Breast epithelium (tissue), 4 donors: Measurements from ENCODE around the gene CACNA1E. TPM values are rescaled to one million over a fixed set of nuclear protein-coding genes. Genes with fewer than 3 reads are reported as not detected.

Experiments
- DNase-seq, 2 donors: peaks; one replicate each; pipeline ENCODE4 v3.0.0-alpha.2; 2019; ENCODE audit warnings: low spot score in 2 of 2
- H3K27ac ChIP-seq, 2 donors: fragments of 200-600 bp; sonication (generic) in 1 of 2; one replicate each; pipeline ENCODE4 v1.5.1; 2016 to 2019; ENCODE audit warnings: mild to moderate bottlenecking in 1 of 2
- H3K27me3 ChIP-seq, 2 donors: fragments of 200-600 bp; sonication (generic) in 1 of 2; one replicate each; pipeline versions ENCODE4 v1.5.1 to v1.6.0; 2017 to 2019; ENCODE audit warnings: control low read depth in 1 of 2, mild to moderate bottlenecking in 1 of 2
- H3K36me3 ChIP-seq: fragments of 200-600 bp; one replicate; pipeline ENCODE4 v1.5.1; 2019
- H3K4me1 ChIP-seq, 2 donors: fragments of 200-600 bp; sonication (generic); one replicate each; pipeline ENCODE4 v1.5.1; 2016 to 2019; ENCODE audit warnings: control low read depth in 1 of 2
- H3K4me3 ChIP-seq, 3 donors: fragments of 200-600 bp; sonication (generic); 1 replicate in 2 of 3; 2 replicates in 1 of 3; pipeline ENCODE4 v1.5.1; 2016 to 2019; ENCODE audit warnings: mild to moderate bottlenecking in 3 of 3, moderate library complexity in 2 of 3
- H3K9me3 ChIP-seq, 2 donors: fragments of 200-600 bp; sonication (generic) in 1 of 2; one replicate each; pipeline ENCODE4 v1.5.1; 2016 to 2019; ENCODE audit warnings: control low read depth in 1 of 2
- CTCF ChIP-seq, 3 donors: fragments of 450-650 bp; IDR thresholded peaks; one replicate each; pipeline ENCODE4 v1.5.1; 2016 to 2017; ENCODE audit warnings: antibody characterized with exemption in 3 of 3, mild to moderate bottlenecking in 3 of 3, moderate library complexity in 3 of 3
- POLR2A ChIP-seq: fragments of 450-650 bp; IDR thresholded peaks from one replicate; pipeline ENCODE4 v1.6.1; 2016; ENCODE audit warnings: antibody characterized with exemption, mild to moderate bottlenecking, moderate library complexity
- POLR2AphosphoS5 ChIP-seq, 3 donors: sonication (generic); formaldehyde crosslinking; IDR thresholded peaks; one replicate each; pipeline ENCODE4 v1.6.1; 2017; ENCODE audit warnings: antibody characterized with exemption in 3 of 3
- intact Hi-C: fragments of 100-400 bp; cut with DNase I; formaldehyde crosslinking; loops from one replicate; pipeline ENCODE4 v1.15.1; 2023; ENCODE audit warnings: low total_unique reads
- total RNA-seq, 3 donors: library from RNA; depleted of rRNA; stranded (reverse); fragments of >200 nt; gene quantifications; one replicate each; pipeline ENCODE4 v1.1.0, GENCODE V29; 2016

The CACNA1E gene
- total RNA-seq, 3 donors from 2014 or later, result under 0.01 TPM; not detected in 2

- Histone ChIP-seq H3K9me3 (no peaks in the 10 kb centered on the region), H3K36me3 (no peaks in the 10 kb centered on the region), H3K4me3 (no peak overlapping the region), H3K4me1 (no peaks in the 10 kb centered on the region), H3K27me3 (no peaks in the 10 kb centered on the region), H3K27ac (no peak overlapping the region)
- no peak for DNase-seq
- TF ChIP-seq POLR2AphosphoS5 (IDR thresholded peaks at IDR 0.05) (no peak), CTCF (IDR thresholded peaks at IDR 0.05) (no peak), POLR2A (no peak)
- intact Hi-C loops, result no loop called here
Measured at GRCh38 chr1:181769846-181770245, 286.5 kb downstream of the CACNA1E start.

- no peaks in the 10 kb centered on the region for H3K9me3 ChIP-seq
- H3K36me3 ChIP-seq, result no peaks in the 10 kb centered on the region
- intact Hi-C loops, result no loop called here
- no peak for DNase-seq
- no peak for TF ChIP-seq POLR2AphosphoS5 (IDR thresholded peaks at IDR 0.05)
- no peak for TF ChIP-seq CTCF (IDR thresholded peaks at IDR 0.05)
- no peak for TF ChIP-seq POLR2A
- H3K4me1 ChIP-seq, result no peaks in the 10 kb centered on the region
- H3K27me3 ChIP-seq, result no peaks in the 10 kb centered on the region
- no peak overlapping the region for H3K27ac ChIP-seq
- no peak overlapping the region for H3K4me3 ChIP-seq
Measured at GRCh38 chr1:181772714-181773113, 289.4 kb downstream of the CACNA1E start.

GRCh38 chr1:181776044-181776443, 292.7 kb downstream of the CACNA1E start:
- Histone ChIP-seq H3K27ac (no peak overlapping the region), H3K9me3 (no peaks in the 10 kb centered on the region), H3K36me3 (no peaks in the 10 kb centered on the region), H3K4me3 (no peak overlapping the region), H3K4me1 (no peaks in the 10 kb centered on the region), H3K27me3 (no peaks in the 10 kb centered on the region)
- intact Hi-C loops, result no loop called here
- TF ChIP-seq CTCF (IDR thresholded peaks at IDR 0.05) (no peak), POLR2A (no peak), POLR2AphosphoS5 (IDR thresholded peaks at IDR 0.05) (no peak)
- DNase-seq, result no peak

GRCh38 chr1:181777286-181777685, 294.0 kb downstream of the CACNA1E start:
- Histone ChIP-seq H3K4me3 (no peak overlapping the region), H3K27ac (no peak overlapping the region), H3K4me1 (no peaks in the 10 kb centered on the region), H3K27me3 (no peaks in the 10 kb centered on the region), H3K36me3 (no peaks in the 10 kb centered on the region), H3K9me3 (no peaks in the 10 kb centered on the region)
- TF ChIP-seq CTCF (IDR thresholded peaks at IDR 0.05) (no peak), POLR2AphosphoS5 (IDR thresholded peaks at IDR 0.05) (no peak), POLR2A (no peak)
- no peak for DNase-seq
- intact Hi-C loops, result no loop called here

GRCh38 chr1:181777812-181778211, 294.5 kb downstream of the CACNA1E start:
- Histone ChIP-seq H3K36me3 (no peaks in the 10 kb centered on the region), H3K9me3 (no peaks in the 10 kb centered on the region), H3K27ac (no peak overlapping the region), H3K4me3 (no peak overlapping the region), H3K4me1 (no peaks in the 10 kb centered on the region), H3K27me3 (no peaks in the 10 kb centered on the region)
- no peak for DNase-seq
- TF ChIP-seq POLR2AphosphoS5 (IDR thresholded peaks at IDR 0.05) (no peak), CTCF (IDR thresholded peaks at IDR 0.05) (no peak), POLR2A (no peak)
- intact Hi-C loops, result no loop called here
